Activated CD8-positive, alpha-beta memory T cell treated with anti-CD3 and anti-CD28 coated beads, Interleukin-2, amount 50 U/mL, for 1 hour (primary cell): ENCODE results near the gene SIRPA.

Experiments used
- DNase-seq: peaks from one replicate; pipeline ENCODE4 v3.0.0-alpha.2; 2020; ENCODE audit errors: extremely low read depth

Gene SIRPA

GRCh38 chr20:1870323-1870722 is 24.9 kb upstream of the SIRPA start:
- DNase-seq, result no peak

- no peak for DNase-seq
Observed at GRCh38 chr20:1870792-1871550, 24.2 kb upstream of the SIRPA start.

- DNase-seq, result no peak
Observed at GRCh38 chr20:1871807-1872458, 23.3 kb upstream of the SIRPA start.

GRCh38 chr20:1872459-1873097 is 22.6 kb upstream of the SIRPA start:
- no peak for DNase-seq

- DNase-seq, result no peak
Observed at GRCh38 chr20:1874450-1875182, 20.6 kb upstream of the SIRPA start.

GRCh38 chr20:1875183-1875554 is 20.0 kb upstream of the SIRPA start:
- DNase-seq, result no peak

GRCh38 chr20:1875762-1876161 is 19.4 kb upstream of the SIRPA start:
- no peak for DNase-seq

GRCh38 chr20:1876217-1876921 is 18.8 kb upstream of the SIRPA start:
- DNase-seq, result no peak

GRCh38 chr20:1876975-1877608 is 18.1 kb upstream of the SIRPA start:
- DNase-seq, result no peak

GRCh38 chr20:1877609-1878200 is 17.5 kb upstream of the SIRPA start:
- DNase-seq, result no peak

GRCh38 chr20:1879369-1879768 is 15.8 kb upstream of the SIRPA start:
- no peak for DNase-seq

GRCh38 chr20:1879934-1880333 is 15.3 kb upstream of the SIRPA start:
- no peak for DNase-seq

- no peak for DNase-seq
Observed at GRCh38 chr20:1880529-1881239, 14.5 kb upstream of the SIRPA start.

- DNase-seq, result no peak
Observed at GRCh38 chr20:1881240-1881835, 13.9 kb upstream of the SIRPA start.

GRCh38 chr20:1882026-1882425 is 13.2 kb upstream of the SIRPA start:
- no peak for DNase-seq

- DNase-seq, result no peak
Observed at GRCh38 chr20:1883986-1884385, 11.2 kb upstream of the SIRPA start.

GRCh38 chr20:1885254-1885653 is 10.0 kb upstream of the SIRPA start:
- no peak for DNase-seq

GRCh38 chr20:1885940-1886693 is 9.1 kb upstream of the SIRPA start:
- DNase-seq, result no peak

GRCh38 chr20:1887321-1887720 is 7.9 kb upstream of the SIRPA start:
- DNase-seq, result no peak
